Measurements from ENCODE around the gene PSEN1.

- TF ChIP-seq CTCF (IDR thresholded peaks at IDR 0.05; ENCODE audit: insufficient read depth, low read length) (no peak), SPI1 (IDR thresholded peaks at IDR 0.05; ENCODE audit: borderline replicate concordance, low read depth) (no peak), GABPA (IDR thresholded peaks at IDR 0.05; ENCODE audit: low read depth) (no peak), POLR2AphosphoS5 (IDR thresholded peaks at IDR 0.05; ENCODE audit: low read depth) (no peak), REST (IDR thresholded peaks at IDR 0.05; ENCODE audit: insufficient replicate concordance, low read depth) (no peak)
These were observed 12.0 kb upstream of the PSEN1 start for GRCh38 chr14:73124180-73124894.

Data from HL-60 (cell line).